BJ (cell line): ENCODE results near the gene LYL1. TPM values are rescaled to one million over a fixed set of nuclear protein-coding genes. Genes with fewer than 3 reads are reported as not detected.

Source experiments
- CTCF ChIA-PET: fragments of 350-600 bp; formaldehyde crosslinking; extraction: SDS; loops from one replicate; lab custom pipeline; 2021; ENCODE audit warnings: antibody characterized with exemption, inconsistent platforms; lab: Yijun Ruan, JAX
- POLR2A ChIA-PET: fragments of 300-600 bp; sonication (Branson Sonifier 250); formaldehyde crosslinking; extraction: SDS; loops from one replicate; lab custom pipeline; 2021; ENCODE audit warnings: antibody characterized with exemption; lab: Charles Lee
- DNase-seq: peaks from one replicate; pipeline ENCODE4 v3.0.0-alpha.2; 2011; ENCODE audit warnings: low read depth
- H3K27me3 ChIP-seq: 2 replicates; pipeline ENCODE4 v1.6.0; 2011; ENCODE audit warnings: low read length; ENCODE audit not compliant: control insufficient read depth, insufficient read depth
- H3K36me3 ChIP-seq: 2 replicates; pipeline ENCODE4 v1.5.1; 2011; ENCODE audit warnings: low read length; ENCODE audit not compliant: control insufficient read depth, insufficient read depth
- H3K4me3 ChIP-seq: 2 replicates; pipeline ENCODE4 v1.5.1; 2011; ENCODE audit warnings: low read depth, mild to moderate bottlenecking, control low read depth, low read length
- CTCF ChIP-seq: IDR thresholded peaks from 2 replicates; pipeline ENCODE4 v1.5.1; 2011; ENCODE audit warnings: low read depth, mild to moderate bottlenecking, control low read depth, inconsistent platforms, low read length, moderate library complexity; ENCODE audit not compliant: insufficient read depth
- polyA plus RNA-seq: library from polyadenylated mRNA; depleted of rRNA; stranded (reverse); fragments of >200 nt; gene quantifications from 2 replicates; pipeline ENCODE4 v1.2.3, GENCODE V29; 2011

LYL1 gene
- polyA plus RNA-seq, 1 experiment: 0.29 TPM

- Histone ChIP-seq H3K4me3 (no peak overlapping the region), H3K36me3 (peaks cover 9% of the 10 kb centered on the region), H3K27me3 (no peaks in the 10 kb centered on the region)
- POLR2A ChIA-PET: no interaction called here
- DNase-seq: no peak
- no peak for TF ChIP-seq CTCF
- CTCF ChIA-PET: no interaction called here
These were observed 5.0 kb downstream of the LYL1 start for GRCh38 chr19:13097463-13098258.

GRCh38 chr19:13097033-13097462 is 5.6 kb downstream of the LYL1 start:
- TF ChIP-seq CTCF: no peak
- ChIA-PET POLR2A (no interaction called here), CTCF (interaction anchor here (8.1 kb wide), 1 partner anchor 67 kb away, joined by 95 read pairs; no protein-coding TSS in a partner anchor)
- Histone ChIP-seq H3K4me3 (no peak overlapping the region), H3K27me3 (no peaks in the 10 kb centered on the region), H3K36me3 (peaks cover 9% of the 10 kb centered on the region)
- DNase-seq: no peak

GRCh38 chr19:13095934-13096927 is 6.4 kb downstream of the LYL1 start:
- Histone ChIP-seq H3K4me3 (no peak overlapping the region), H3K27me3 (no peaks in the 10 kb centered on the region), H3K36me3 (peaks cover 10% of the 10 kb centered on the region)
- TF ChIP-seq CTCF: no peak
- ChIA-PET CTCF (interaction anchor here (1.9 to 8.2 kb wide), 6 partner anchors 9 to 131 kb away, joined by 7 to 139 read pairs (median 80); no protein-coding TSS in a partner anchor), POLR2A (no interaction called here)
- no peak for DNase-seq

GRCh38 chr19:13095393-13095784 is 7.3 kb downstream of the LYL1 start:
- no peak for DNase-seq
- CTCF ChIA-PET: interaction anchor here (1.9 to 8.2 kb wide), 8 partner anchors 10 to 130 kb away, joined by 7 to 139 read pairs (median 44); no protein-coding TSS in a partner anchor
- POLR2A ChIA-PET: no interaction called here

More at GRCh38 chr19:13095393-13095784, 7.3 kb downstream of the LYL1 start:
- H3K4me3 ChIP-seq: no peak overlapping the region
- TF ChIP-seq CTCF: no peak
- H3K36me3 ChIP-seq: peaks cover 10% of the 10 kb centered on the region
- H3K27me3 ChIP-seq: no peaks in the 10 kb centered on the region
